ENCODE data around the gene KCNMB2. TPM values are rescaled to one million over a fixed set of nuclear protein-coding genes. Genes with fewer than 3 reads are reported as not detected.

Gene KCNMB2
- total RNA-seq, 1 experiment from 2014 or later = not detected

DNA sequence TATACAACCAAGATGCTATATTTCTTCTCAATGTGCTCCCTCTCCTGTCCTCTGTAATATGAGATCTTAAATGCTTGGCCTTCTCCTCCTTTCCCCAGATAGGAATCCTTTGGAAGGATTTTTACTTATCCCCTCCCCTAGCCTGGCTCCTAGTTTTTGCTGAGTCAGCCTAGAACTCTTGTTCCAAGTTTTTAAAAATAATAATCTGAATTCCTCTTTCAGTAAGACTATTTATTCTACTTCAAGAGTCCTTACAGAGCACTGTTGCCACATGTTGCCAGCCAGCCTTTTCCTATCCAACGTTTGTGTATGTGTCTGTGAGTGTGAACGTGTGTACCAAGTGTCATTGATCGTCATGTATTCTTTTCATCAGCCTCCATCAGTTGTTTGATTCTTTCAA, 11.0 kb upstream of the KCNMB2 start (continued):
- TF ChIP-seq, protein P1, sequence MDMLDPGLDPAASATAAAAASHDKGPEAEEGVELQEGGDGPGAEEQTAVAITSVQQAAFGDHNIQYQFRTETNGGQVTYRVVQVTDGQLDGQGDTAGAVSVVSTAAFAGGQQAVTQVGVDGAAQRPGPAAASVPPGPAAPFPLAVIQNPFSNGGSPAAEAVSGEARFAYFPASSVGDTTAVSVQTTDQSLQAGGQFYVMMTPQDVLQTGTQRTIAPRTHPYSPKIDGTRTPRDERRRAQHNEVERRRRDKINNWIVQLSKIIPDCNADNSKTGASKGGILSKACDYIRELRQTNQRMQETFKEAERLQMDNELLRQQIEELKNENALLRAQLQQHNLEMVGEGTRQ (CRISPR knock-in tag; IDR thresholded peaks at IDR 0.05) = no peak
- no peak for TF ChIP-seq ATF1 (CRISPR knock-in tag; IDR thresholded peaks at IDR 0.05)
- no peak for TF ChIP-seq ZNF138 (CRISPR knock-in tag; conservative IDR thresholded peaks at IDR 0.05)
- TF ChIP-seq, protein P2, sequence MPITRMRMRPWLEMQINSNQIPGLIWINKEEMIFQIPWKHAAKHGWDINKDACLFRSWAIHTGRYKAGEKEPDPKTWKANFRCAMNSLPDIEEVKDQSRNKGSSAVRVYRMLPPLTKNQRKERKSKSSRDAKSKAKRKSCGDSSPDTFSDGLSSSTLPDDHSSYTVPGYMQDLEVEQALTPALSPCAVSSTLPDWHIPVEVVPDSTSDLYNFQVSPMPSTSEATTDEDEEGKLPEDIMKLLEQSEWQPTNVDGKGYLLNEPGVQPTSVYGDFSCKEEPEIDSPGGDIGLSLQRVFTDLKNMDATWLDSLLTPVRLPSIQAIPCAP (CRISPR knock-in tag; IDR thresholded peaks at IDR 0.05) = no peak
- no peak for TF ChIP-seq GRHL2 (CRISPR knock-in tag; IDR thresholded peaks at IDR 0.05; ENCODE audit: insufficient replicate concordance, severe bottlenecking)
- no peak for TF ChIP-seq ZBTB21 (CRISPR knock-in tag; IDR thresholded peaks at IDR 0.05; ENCODE audit: borderline replicate concordance)
- no peak for TF ChIP-seq NFATC4 (CRISPR knock-in tag; IDR thresholded peaks at IDR 0.05)
- no peak for TF ChIP-seq TCF7 (CRISPR knock-in tag; IDR thresholded peaks at IDR 0.05; ENCODE audit: low read depth)

DNA sequence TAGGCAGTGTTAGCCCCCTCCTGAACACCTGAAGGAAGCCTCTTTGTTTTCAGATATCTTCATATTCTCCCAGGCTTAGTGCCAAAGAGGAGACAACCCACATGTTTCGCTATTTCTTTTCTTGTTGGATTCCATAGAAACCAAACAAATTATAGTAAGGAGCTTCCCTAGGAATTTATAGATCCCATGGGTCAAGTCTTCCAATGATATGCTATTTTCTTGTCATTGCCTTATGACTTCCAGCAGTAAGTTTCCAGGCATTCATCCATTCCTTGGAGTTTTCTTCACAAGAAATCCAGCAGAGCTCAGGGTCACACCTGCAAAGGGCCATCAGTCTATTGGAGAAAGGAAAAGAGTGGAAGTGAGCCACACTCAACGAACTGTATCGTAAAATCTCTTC, 9.9 kb upstream of the KCNMB2 start:
- Mint-ChIP-seq H3K4me3 (no peak overlapping the region), H3K27ac (no peak overlapping the region), H3K4me1 (peaks cover 10% of the 10 kb centered on the region), H3K36me3 (peaks cover 5% of the 10 kb centered on the region), H3K27me3 (ENCODE audit: low read depth) (no peaks in the 10 kb centered on the region), H3K9me3 (peaks cover 6% of the 10 kb centered on the region)
- ChIA-PET CTCF (no interaction called here), POLR2A (no interaction called here)
- DNase-seq (ENCODE audit: low spot score) (no peak), ATAC-seq (no peak)
- TF ChIP-seq, protein P3, sequence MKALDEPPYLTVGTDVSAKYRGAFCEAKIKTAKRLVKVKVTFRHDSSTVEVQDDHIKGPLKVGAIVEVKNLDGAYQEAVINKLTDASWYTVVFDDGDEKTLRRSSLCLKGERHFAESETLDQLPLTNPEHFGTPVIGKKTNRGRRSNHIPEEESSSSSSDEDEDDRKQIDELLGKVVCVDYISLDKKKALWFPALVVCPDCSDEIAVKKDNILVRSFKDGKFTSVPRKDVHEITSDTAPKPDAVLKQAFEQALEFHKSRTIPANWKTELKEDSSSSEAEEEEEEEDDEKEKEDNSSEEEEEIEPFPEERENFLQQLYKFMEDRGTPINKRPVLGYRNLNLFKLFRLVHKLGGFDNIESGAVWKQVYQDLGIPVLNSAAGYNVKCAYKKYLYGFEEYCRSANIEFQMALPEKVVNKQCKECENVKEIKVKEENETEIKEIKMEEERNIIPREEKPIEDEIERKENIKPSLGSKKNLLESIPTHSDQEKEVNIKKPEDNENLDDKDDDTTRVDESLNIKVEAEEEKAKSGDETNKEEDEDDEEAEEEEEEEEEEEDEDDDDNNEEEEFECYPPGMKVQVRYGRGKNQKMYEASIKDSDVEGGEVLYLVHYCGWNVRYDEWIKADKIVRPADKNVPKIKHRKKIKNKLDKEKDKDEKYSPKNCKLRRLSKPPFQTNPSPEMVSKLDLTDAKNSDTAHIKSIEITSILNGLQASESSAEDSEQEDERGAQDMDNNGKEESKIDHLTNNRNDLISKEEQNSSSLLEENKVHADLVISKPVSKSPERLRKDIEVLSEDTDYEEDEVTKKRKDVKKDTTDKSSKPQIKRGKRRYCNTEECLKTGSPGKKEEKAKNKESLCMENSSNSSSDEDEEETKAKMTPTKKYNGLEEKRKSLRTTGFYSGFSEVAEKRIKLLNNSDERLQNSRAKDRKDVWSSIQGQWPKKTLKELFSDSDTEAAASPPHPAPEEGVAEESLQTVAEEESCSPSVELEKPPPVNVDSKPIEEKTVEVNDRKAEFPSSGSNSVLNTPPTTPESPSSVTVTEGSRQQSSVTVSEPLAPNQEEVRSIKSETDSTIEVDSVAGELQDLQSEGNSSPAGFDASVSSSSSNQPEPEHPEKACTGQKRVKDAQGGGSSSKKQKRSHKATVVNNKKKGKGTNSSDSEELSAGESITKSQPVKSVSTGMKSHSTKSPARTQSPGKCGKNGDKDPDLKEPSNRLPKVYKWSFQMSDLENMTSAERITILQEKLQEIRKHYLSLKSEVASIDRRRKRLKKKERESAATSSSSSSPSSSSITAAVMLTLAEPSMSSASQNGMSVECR (CRISPR knock-in tag; IDR thresholded peaks at IDR 0.05; ENCODE audit: borderline replicate concordance) = no peak
- no peak for TF ChIP-seq KAT7 (CRISPR knock-in tag; IDR thresholded peaks at IDR 0.05; ENCODE audit: borderline replicate concordance)
- TF ChIP-seq, protein P4, sequence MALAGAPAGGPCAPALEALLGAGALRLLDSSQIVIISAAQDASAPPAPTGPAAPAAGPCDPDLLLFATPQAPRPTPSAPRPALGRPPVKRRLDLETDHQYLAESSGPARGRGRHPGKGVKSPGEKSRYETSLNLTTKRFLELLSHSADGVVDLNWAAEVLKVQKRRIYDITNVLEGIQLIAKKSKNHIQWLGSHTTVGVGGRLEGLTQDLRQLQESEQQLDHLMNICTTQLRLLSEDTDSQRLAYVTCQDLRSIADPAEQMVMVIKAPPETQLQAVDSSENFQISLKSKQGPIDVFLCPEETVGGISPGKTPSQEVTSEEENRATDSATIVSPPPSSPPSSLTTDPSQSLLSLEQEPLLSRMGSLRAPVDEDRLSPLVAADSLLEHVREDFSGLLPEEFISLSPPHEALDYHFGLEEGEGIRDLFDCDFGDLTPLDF (CRISPR knock-in tag; IDR thresholded peaks at IDR 0.05) = no peak
- TF ChIP-seq, protein P5, sequence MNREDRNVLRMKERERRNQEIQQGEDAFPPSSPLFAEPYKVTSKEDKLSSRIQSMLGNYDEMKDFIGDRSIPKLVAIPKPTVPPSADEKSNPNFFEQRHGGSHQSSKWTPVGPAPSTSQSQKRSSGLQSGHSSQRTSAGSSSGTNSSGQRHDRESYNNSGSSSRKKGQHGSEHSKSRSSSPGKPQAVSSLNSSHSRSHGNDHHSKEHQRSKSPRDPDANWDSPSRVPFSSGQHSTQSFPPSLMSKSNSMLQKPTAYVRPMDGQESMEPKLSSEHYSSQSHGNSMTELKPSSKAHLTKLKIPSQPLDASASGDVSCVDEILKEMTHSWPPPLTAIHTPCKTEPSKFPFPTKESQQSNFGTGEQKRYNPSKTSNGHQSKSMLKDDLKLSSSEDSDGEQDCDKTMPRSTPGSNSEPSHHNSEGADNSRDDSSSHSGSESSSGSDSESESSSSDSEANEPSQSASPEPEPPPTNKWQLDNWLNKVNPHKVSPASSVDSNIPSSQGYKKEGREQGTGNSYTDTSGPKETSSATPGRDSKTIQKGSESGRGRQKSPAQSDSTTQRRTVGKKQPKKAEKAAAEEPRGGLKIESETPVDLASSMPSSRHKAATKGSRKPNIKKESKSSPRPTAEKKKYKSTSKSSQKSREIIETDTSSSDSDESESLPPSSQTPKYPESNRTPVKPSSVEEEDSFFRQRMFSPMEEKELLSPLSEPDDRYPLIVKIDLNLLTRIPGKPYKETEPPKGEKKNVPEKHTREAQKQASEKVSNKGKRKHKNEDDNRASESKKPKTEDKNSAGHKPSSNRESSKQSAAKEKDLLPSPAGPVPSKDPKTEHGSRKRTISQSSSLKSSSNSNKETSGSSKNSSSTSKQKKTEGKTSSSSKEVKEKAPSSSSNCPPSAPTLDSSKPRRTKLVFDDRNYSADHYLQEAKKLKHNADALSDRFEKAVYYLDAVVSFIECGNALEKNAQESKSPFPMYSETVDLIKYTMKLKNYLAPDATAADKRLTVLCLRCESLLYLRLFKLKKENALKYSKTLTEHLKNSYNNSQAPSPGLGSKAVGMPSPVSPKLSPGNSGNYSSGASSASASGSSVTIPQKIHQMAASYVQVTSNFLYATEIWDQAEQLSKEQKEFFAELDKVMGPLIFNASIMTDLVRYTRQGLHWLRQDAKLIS (CRISPR knock-in tag; IDR thresholded peaks at IDR 0.05; ENCODE audit: borderline replicate concordance) = no peak
- TF ChIP-seq, protein P6, sequence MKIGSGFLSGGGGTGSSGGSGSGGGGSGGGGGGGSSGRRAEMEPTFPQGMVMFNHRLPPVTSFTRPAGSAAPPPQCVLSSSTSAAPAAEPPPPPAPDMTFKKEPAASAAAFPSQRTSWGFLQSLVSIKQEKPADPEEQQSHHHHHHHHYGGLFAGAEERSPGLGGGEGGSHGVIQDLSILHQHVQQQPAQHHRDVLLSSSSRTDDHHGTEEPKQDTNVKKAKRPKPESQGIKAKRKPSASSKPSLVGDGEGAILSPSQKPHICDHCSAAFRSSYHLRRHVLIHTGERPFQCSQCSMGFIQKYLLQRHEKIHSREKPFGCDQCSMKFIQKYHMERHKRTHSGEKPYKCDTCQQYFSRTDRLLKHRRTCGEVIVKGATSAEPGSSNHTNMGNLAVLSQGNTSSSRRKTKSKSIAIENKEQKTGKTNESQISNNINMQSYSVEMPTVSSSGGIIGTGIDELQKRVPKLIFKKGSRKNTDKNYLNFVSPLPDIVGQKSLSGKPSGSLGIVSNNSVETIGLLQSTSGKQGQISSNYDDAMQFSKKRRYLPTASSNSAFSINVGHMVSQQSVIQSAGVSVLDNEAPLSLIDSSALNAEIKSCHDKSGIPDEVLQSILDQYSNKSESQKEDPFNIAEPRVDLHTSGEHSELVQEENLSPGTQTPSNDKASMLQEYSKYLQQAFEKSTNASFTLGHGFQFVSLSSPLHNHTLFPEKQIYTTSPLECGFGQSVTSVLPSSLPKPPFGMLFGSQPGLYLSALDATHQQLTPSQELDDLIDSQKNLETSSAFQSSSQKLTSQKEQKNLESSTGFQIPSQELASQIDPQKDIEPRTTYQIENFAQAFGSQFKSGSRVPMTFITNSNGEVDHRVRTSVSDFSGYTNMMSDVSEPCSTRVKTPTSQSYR (CRISPR knock-in tag; IDR thresholded peaks at IDR 0.05) = no peak
